ENCODE measurements around the gene CCDC141.

DNA sequence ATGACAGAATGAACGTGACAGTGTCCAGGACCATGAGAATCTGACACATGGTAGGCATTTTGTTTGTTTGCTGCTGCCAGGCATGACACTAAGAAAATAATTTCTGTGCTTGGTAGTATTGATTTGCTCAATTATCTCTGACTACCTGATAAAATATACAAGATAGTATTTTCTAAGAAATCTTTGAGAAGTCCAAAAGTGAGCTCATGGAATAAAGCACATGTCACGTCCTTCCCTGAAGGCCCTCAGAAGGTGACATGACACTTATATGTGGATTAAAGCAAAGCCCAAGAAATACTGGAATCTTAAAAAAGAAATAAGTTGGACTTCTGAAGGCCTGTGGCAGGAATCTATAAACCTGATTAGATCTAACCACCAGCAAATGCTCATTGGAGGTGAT, 238.9 kb downstream of the CCDC141 start:
- TF ChIP-seq, protein P1, sequence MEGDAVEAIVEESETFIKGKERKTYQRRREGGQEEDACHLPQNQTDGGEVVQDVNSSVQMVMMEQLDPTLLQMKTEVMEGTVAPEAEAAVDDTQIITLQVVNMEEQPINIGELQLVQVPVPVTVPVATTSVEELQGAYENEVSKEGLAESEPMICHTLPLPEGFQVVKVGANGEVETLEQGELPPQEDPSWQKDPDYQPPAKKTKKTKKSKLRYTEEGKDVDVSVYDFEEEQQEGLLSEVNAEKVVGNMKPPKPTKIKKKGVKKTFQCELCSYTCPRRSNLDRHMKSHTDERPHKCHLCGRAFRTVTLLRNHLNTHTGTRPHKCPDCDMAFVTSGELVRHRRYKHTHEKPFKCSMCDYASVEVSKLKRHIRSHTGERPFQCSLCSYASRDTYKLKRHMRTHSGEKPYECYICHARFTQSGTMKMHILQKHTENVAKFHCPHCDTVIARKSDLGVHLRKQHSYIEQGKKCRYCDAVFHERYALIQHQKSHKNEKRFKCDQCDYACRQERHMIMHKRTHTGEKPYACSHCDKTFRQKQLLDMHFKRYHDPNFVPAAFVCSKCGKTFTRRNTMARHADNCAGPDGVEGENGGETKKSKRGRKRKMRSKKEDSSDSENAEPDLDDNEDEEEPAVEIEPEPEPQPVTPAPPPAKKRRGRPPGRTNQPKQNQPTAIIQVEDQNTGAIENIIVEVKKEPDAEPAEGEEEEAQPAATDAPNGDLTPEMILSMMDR (IDR thresholded peaks at IDR 0.05): no peak
- TF ChIP-seq RNF2 (IDR thresholded peaks at IDR 0.05; ENCODE audit: borderline replicate concordance, low read depth) (no peak), EP300 (IDR thresholded peaks at IDR 0.05) (no peak), ESRRA (IDR thresholded peaks at IDR 0.05; ENCODE audit: borderline replicate concordance, low read length) (no peak), CEBPB (IDR thresholded peaks at IDR 0.05) (no peak), POLR2AphosphoS2 (conservative IDR thresholded peaks at IDR 0.05; ENCODE audit: low read length) (no peak), NFE2L2 (conservative IDR thresholded peaks at IDR 0.05; ENCODE audit: low read length) (no peak), POLR2A (IDR thresholded peaks at IDR 0.05; ENCODE audit: low read length) (no peak), MAZ (IDR thresholded peaks at IDR 0.05; ENCODE audit: borderline replicate concordance, low read depth, low read length) (no peak), JUN (IDR thresholded peaks at IDR 0.05) (no peak), HDAC2 (IDR thresholded peaks at IDR 0.05) (no peak)
- TF ChIP-seq, protein P2, sequence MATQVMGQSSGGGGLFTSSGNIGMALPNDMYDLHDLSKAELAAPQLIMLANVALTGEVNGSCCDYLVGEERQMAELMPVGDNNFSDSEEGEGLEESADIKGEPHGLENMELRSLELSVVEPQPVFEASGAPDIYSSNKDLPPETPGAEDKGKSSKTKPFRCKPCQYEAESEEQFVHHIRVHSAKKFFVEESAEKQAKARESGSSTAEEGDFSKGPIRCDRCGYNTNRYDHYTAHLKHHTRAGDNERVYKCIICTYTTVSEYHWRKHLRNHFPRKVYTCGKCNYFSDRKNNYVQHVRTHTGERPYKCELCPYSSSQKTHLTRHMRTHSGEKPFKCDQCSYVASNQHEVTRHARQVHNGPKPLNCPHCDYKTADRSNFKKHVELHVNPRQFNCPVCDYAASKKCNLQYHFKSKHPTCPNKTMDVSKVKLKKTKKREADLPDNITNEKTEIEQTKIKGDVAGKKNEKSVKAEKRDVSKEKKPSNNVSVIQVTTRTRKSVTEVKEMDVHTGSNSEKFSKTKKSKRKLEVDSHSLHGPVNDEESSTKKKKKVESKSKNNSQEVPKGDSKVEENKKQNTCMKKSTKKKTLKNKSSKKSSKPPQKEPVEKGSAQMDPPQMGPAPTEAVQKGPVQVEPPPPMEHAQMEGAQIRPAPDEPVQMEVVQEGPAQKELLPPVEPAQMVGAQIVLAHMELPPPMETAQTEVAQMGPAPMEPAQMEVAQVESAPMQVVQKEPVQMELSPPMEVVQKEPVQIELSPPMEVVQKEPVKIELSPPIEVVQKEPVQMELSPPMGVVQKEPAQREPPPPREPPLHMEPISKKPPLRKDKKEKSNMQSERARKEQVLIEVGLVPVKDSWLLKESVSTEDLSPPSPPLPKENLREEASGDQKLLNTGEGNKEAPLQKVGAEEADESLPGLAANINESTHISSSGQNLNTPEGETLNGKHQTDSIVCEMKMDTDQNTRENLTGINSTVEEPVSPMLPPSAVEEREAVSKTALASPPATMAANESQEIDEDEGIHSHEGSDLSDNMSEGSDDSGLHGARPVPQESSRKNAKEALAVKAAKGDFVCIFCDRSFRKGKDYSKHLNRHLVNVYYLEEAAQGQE (IDR thresholded peaks at IDR 0.05): no peak
- TF ChIP-seq, protein P3, sequence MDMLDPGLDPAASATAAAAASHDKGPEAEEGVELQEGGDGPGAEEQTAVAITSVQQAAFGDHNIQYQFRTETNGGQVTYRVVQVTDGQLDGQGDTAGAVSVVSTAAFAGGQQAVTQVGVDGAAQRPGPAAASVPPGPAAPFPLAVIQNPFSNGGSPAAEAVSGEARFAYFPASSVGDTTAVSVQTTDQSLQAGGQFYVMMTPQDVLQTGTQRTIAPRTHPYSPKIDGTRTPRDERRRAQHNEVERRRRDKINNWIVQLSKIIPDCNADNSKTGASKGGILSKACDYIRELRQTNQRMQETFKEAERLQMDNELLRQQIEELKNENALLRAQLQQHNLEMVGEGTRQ (IDR thresholded peaks at IDR 0.05): no peak
- TF ChIP-seq, protein P4, sequence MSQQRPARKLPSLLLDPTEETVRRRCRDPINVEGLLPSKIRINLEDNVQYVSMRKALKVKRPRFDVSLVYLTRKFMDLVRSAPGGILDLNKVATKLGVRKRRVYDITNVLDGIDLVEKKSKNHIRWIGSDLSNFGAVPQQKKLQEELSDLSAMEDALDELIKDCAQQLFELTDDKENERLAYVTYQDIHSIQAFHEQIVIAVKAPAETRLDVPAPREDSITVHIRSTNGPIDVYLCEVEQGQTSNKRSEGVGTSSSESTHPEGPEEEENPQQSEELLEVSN (IDR thresholded peaks at IDR 0.05; ENCODE audit: borderline replicate concordance, low read depth): no peak

Data from A549 (cell line).